Astrocyte (in vitro differentiated cells and primary cell): Measurements from ENCODE around the gene DHRS4. TPM values are rescaled to one million over a fixed set of nuclear protein-coding genes. Genes with fewer than 3 reads are reported as not detected.
"Not testable (repeated sequence)": the region's sequence is repeated elsewhere in the genome, so short reads cannot be mapped to it uniquely, and the experiment has no call there.

Experiments used
- DNase-seq: peaks from one replicate; pipeline ENCODE4 v3.0.0-alpha.2; 2010; ENCODE audit warnings: low read depth
- FAIRE-seq: peaks from 2 replicates; lab custom pipeline; 2011; peaks lifted over from hg19 to GRCh38; lab: Jason Lieb, UNC
- H2AFZ ChIP-seq: 2 replicates; pipeline ENCODE4 v1.6.0; 2012; ENCODE audit warnings: low read depth, low read length, inconsistent platforms
- H3K27ac ChIP-seq: 2 replicates; pipeline ENCODE4 v1.5.1; 2011; ENCODE audit warnings: low read depth, low read length, inconsistent platforms
- H3K27me3 ChIP-seq: 2 replicates; pipeline ENCODE4 v1.6.0; 2011; ENCODE audit warnings: low read length, inconsistent platforms; ENCODE audit not compliant: insufficient read depth
- H3K36me3 ChIP-seq: 2 replicates; pipeline ENCODE4 v1.5.1; 2011; ENCODE audit warnings: low read length, inconsistent platforms; ENCODE audit not compliant: insufficient read depth
- H3K4me1 ChIP-seq: 2 replicates; pipeline ENCODE4 v1.5.1; 2011; ENCODE audit warnings: low read length, inconsistent platforms; ENCODE audit not compliant: insufficient read depth
- H3K4me2 ChIP-seq: 2 replicates; pipeline ENCODE4 v1.6.0; 2012; ENCODE audit warnings: low read length, inconsistent platforms
- H3K4me3 ChIP-seq: 2 replicates; pipeline ENCODE4 v1.5.1; 2011; ENCODE audit warnings: low read depth, mild to moderate bottlenecking, low read length, inconsistent platforms; ENCODE audit not compliant: insufficient read depth
- H3K79me2 ChIP-seq: 2 replicates; pipeline ENCODE4 v1.6.0; 2012; ENCODE audit warnings: mild to moderate bottlenecking, low read length, inconsistent platforms; ENCODE audit not compliant: insufficient read depth
- H3K9ac ChIP-seq: 2 replicates; pipeline ENCODE4 v1.6.0; 2012; ENCODE audit warnings: mild to moderate bottlenecking, low read length, inconsistent platforms
- H3K9me3 ChIP-seq: 2 replicates; pipeline ENCODE4 v1.5.1; 2012; ENCODE audit warnings: low read depth, mild to moderate bottlenecking, low read length, inconsistent platforms; ENCODE audit not compliant: insufficient read depth
- H4K20me1 ChIP-seq: 2 replicates; pipeline ENCODE4 v1.6.0; 2012; ENCODE audit warnings: low read length, inconsistent platforms; ENCODE audit not compliant: insufficient read depth
- H3K27ac Mint-ChIP-seq: one replicate; pipeline ENCODE4 v1.8.0; 2021; ENCODE audit warnings: mild to moderate bottlenecking, mixed read lengths; ENCODE audit not compliant: unreplicated experiment
- H3K27me3 Mint-ChIP-seq: one replicate; pipeline ENCODE4 v1.8.0; 2021; ENCODE audit warnings: low read depth, mixed read lengths; ENCODE audit not compliant: unreplicated experiment
- H3K36me3 Mint-ChIP-seq: one replicate; pipeline ENCODE4 v1.8.0; 2021; ENCODE audit warnings: low read depth, mixed read lengths; ENCODE audit not compliant: unreplicated experiment
- H3K4me1 Mint-ChIP-seq: one replicate; pipeline ENCODE4 v1.8.0; 2021; ENCODE audit warnings: low read depth, mixed read lengths; ENCODE audit not compliant: unreplicated experiment
- H3K4me3 Mint-ChIP-seq: one replicate; pipeline ENCODE4 v1.8.0; 2021; ENCODE audit warnings: mild to moderate bottlenecking, moderate library complexity, mixed read lengths; ENCODE audit not compliant: unreplicated experiment
- H3K9me3 Mint-ChIP-seq: one replicate; pipeline ENCODE4 v1.8.0; 2021; ENCODE audit warnings: mild to moderate bottlenecking, mixed read lengths; ENCODE audit not compliant: unreplicated experiment
- EZH2 ChIP-seq: IDR thresholded peaks from 2 replicates; pipeline ENCODE4 v1.6.1; 2012; ENCODE audit warnings: mild to moderate bottlenecking, low read length, inconsistent platforms; ENCODE audit not compliant: insufficient read depth
- total RNA-seq: library from RNA; stranded (reverse); gene quantifications from 2 replicates; pipeline ENCODE4 v1.2.1, GENCODE V29; 2021
- TF ChIP-seq, protein P1 (sequence below): IDR thresholded peaks from 2 replicates; pipeline ENCODE4 v1.5.1; 2011; ENCODE audit warnings: low read depth, mild to moderate bottlenecking, inconsistent platforms, low read length, moderate library complexity; ENCODE audit not compliant: insufficient read depth

The DHRS4 gene
- total RNA-seq, 1 donor from 2014 or later = 18.4 TPM

DNA sequence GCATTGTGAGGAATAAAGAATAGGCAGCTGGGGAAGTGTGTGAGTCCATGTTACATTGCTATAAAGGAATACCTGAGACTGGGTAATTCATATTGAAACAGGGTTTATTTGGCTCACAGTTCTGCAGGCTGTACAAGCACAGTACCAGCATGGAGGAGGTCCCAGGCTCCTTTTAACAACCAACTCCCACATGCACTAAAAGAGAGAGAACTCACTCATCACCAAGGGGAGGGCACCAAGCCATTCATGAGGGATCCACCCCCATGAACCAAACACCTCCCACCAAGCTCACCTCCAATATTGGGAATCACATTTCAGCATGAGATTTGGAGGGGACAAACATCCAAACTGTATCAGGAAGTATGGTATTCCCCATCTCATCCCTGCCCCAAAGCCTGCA lies 11.9 kb upstream of the DHRS4 start:
- FAIRE-seq = no peak
- DNase-seq = no peak
- H3K27me3 Mint-ChIP-seq = no peaks in the 10 kb centered on the region

DNA sequence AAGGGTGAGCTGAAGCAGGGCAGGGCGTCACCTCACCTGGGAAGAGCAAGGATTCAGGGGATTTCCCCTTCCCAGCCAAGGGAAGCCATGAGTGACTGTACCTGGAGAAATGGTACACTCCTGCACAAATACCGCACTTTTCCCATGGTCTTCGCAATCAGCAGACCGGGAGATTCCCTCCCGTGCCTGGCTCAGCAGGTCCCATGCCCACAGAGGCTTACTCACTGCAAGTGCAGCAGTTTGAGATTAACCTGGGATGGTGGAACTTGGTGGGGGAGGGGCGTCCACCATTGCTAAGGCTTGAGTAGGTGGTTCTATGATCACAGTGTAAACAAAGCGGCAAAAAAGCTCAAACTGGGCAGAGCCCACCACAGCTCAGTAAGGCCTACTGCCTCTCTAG lies 11.0 kb upstream of the DHRS4 start:
- H3K4me1 ChIP-seq = no peaks in the 10 kb centered on the region
- H3K36me3 ChIP-seq = no peaks in the 10 kb centered on the region
- no peaks in the 10 kb centered on the region for H3K9me3 ChIP-seq
- no peaks in the 10 kb centered on the region for H3K27me3 ChIP-seq
- H3K9me3 Mint-ChIP-seq = peaks cover 8% of the 10 kb centered on the region
- H3K27ac ChIP-seq = no peak overlapping the region
- TF ChIP-seq, protein P1, sequence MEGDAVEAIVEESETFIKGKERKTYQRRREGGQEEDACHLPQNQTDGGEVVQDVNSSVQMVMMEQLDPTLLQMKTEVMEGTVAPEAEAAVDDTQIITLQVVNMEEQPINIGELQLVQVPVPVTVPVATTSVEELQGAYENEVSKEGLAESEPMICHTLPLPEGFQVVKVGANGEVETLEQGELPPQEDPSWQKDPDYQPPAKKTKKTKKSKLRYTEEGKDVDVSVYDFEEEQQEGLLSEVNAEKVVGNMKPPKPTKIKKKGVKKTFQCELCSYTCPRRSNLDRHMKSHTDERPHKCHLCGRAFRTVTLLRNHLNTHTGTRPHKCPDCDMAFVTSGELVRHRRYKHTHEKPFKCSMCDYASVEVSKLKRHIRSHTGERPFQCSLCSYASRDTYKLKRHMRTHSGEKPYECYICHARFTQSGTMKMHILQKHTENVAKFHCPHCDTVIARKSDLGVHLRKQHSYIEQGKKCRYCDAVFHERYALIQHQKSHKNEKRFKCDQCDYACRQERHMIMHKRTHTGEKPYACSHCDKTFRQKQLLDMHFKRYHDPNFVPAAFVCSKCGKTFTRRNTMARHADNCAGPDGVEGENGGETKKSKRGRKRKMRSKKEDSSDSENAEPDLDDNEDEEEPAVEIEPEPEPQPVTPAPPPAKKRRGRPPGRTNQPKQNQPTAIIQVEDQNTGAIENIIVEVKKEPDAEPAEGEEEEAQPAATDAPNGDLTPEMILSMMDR = no peak
- TF ChIP-seq EZH2 = no peak
- H3K4me3 Mint-ChIP-seq = no peak overlapping the region
- no peak overlapping the region for H3K9ac ChIP-seq
- H3K36me3 Mint-ChIP-seq = peaks cover 14% of the 10 kb centered on the region
- no peaks in the 10 kb centered on the region for H3K4me1 Mint-ChIP-seq
- H3K27me3 Mint-ChIP-seq = no peaks in the 10 kb centered on the region
- H4K20me1 ChIP-seq = peaks cover 3% of the 10 kb centered on the region
- no peak overlapping the region for H3K4me2 ChIP-seq
- FAIRE-seq (no peak), DNase-seq (no peak)
- H3K79me2 ChIP-seq = no peaks in the 10 kb centered on the region
- no peak overlapping the region for H3K27ac Mint-ChIP-seq
- no peak overlapping the region for H2AFZ ChIP-seq
- H3K4me3 ChIP-seq = no peak overlapping the region

More for the DNA sequence above, 11.9 kb upstream of the DHRS4 start:
- no peaks in the 10 kb centered on the region for H3K4me1 ChIP-seq
- no peak overlapping the region for H3K4me3 ChIP-seq
- H3K4me2 ChIP-seq = no peak overlapping the region
- H4K20me1 ChIP-seq = peaks cover 3% of the 10 kb centered on the region
- Mint-ChIP-seq H3K4me3 (no peak overlapping the region), H3K36me3 (peaks cover 14% of the 10 kb centered on the region), H3K27ac (no peak overlapping the region), H3K4me1 (no peaks in the 10 kb centered on the region), H3K9me3 (peaks cover 8% of the 10 kb centered on the region)
- H3K9me3 ChIP-seq = no peaks in the 10 kb centered on the region
- no peak overlapping the region for H3K9ac ChIP-seq
- H3K36me3 ChIP-seq = no peaks in the 10 kb centered on the region
- TF ChIP-seq, protein P1 = no peak
- no peak for TF ChIP-seq EZH2
- no peak overlapping the region for H3K27ac ChIP-seq
- H2AFZ ChIP-seq = no peak overlapping the region
- no peaks in the 10 kb centered on the region for H3K79me2 ChIP-seq
- H3K27me3 ChIP-seq = no peaks in the 10 kb centered on the region

DNA sequence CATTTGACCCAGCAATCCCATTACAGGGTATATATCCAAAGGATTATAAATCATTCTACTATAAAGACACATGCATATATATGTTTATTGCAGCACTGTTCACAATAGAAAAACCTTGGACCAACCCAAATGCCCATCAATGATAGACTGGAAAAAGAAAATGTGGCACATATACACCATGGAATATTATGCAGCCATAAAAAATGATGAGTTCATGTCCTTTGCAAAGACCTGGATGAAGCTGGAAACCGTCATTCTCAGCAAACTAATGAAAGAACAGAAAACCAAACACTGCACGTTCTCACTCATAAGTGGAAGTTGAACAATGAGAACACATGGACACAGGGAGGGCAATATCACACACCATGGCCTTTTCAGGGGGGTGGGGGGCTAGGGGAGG lies 4.5 kb upstream of the DHRS4 start:
- H3K4me2 ChIP-seq, H3K9ac ChIP-seq, H3K27ac ChIP-seq, H3K27me3 ChIP-seq, H3K27ac Mint-ChIP-seq, DNase-seq, H3K4me1 Mint-ChIP-seq, H3K27me3 Mint-ChIP-seq, H3K4me3 ChIP-seq, H2AFZ ChIP-seq, H3K9me3 ChIP-seq, H3K79me2 ChIP-seq, H3K9me3 Mint-ChIP-seq, H3K36me3 ChIP-seq, H4K20me1 ChIP-seq, H3K4me1 ChIP-seq, H3K36me3 Mint-ChIP-seq, FAIRE-seq, H3K4me3 Mint-ChIP-seq: not testable (repeated sequence)
